ENCODE measurements around the gene KRT10.

DNA sequence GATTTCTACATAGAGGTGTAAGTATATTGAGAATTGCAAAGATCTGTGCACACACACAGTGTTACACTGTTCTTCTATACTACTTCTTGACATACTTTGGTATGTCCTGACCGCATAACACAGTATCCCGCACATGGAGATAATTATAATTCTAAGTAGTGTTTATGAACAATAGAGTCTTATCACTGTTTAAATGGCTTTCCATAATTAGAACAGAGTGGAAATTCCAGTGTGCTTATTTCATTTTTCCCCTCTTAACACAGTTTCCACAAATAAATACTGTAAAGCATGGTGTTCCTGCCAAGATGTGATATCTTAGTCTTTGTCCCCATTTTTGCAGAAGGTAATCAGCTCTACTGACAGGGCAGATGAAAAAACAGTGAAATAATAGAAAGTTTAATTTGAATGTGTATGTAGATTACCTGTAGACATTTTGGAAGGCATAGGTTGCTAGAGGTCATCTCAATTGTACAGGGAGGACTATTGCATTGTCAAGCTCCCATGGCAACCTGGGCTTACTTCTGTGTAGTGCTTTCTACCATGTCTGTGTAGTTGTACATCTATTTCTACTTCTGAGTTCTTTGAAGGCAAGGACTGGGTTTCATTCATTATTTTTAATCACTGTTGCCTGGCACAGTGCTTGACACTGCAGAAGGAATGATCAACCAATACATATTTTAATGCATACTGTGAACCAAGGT lies 12.5 kb downstream of the KRT10 start:
- TF ChIP-seq, protein P1, sequence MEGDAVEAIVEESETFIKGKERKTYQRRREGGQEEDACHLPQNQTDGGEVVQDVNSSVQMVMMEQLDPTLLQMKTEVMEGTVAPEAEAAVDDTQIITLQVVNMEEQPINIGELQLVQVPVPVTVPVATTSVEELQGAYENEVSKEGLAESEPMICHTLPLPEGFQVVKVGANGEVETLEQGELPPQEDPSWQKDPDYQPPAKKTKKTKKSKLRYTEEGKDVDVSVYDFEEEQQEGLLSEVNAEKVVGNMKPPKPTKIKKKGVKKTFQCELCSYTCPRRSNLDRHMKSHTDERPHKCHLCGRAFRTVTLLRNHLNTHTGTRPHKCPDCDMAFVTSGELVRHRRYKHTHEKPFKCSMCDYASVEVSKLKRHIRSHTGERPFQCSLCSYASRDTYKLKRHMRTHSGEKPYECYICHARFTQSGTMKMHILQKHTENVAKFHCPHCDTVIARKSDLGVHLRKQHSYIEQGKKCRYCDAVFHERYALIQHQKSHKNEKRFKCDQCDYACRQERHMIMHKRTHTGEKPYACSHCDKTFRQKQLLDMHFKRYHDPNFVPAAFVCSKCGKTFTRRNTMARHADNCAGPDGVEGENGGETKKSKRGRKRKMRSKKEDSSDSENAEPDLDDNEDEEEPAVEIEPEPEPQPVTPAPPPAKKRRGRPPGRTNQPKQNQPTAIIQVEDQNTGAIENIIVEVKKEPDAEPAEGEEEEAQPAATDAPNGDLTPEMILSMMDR (conservative IDR thresholded peaks at IDR 0.05; ENCODE audit: low read depth in 2 of 2): no peak
- TF ChIP-seq EZH2phosphoT487 (IDR thresholded peaks at IDR 0.05; ENCODE audit: unreplicated experiment): no peak
- TF ChIP-seq JUNB (IDR thresholded peaks at IDR 0.05; ENCODE audit: unreplicated experiment): no peak
- TF ChIP-seq ETS1 (IDR thresholded peaks at IDR 0.05): no peak
- TF ChIP-seq CREB1 (CRISPR knock-in tag; IDR thresholded peaks at IDR 0.05; ENCODE audit: low read depth): no peak
- no peak for TF ChIP-seq EZH2 (IDR thresholded peaks at IDR 0.05; ENCODE audit: low read depth, unreplicated experiment)
- TF ChIP-seq POLR2AphosphoS5 (IDR thresholded peaks at IDR 0.05; ENCODE audit: low read depth): no peak
- TF ChIP-seq NANOG (IDR thresholded peaks at IDR 0.05; ENCODE audit: borderline replicate concordance): no peak
- no peak for TF ChIP-seq REST (IDR thresholded peaks at IDR 0.05; ENCODE audit: unreplicated experiment)
- no peak for TF ChIP-seq ZNF331 (CRISPR knock-in tag; IDR thresholded peaks at IDR 0.05; ENCODE audit: low read depth)
- no peak for TF ChIP-seq ZNF114 (CRISPR knock-in tag; IDR thresholded peaks at IDR 0.05)
- no peak for TF ChIP-seq STAT1 (IDR thresholded peaks at IDR 0.05; ENCODE audit: unreplicated experiment)
- TF ChIP-seq ZNF462 (CRISPR knock-in tag; IDR thresholded peaks at IDR 0.05): no peak
